ENCODE results near the gene ENOX1. TPM values are rescaled to one million over a fixed set of nuclear protein-coding genes. Genes with fewer than 3 reads are reported as not detected.

The ENOX1 gene
- total RNA-seq, 2 donors from 2014 or later = 0.33 TPM; not detected in 1

DNA sequence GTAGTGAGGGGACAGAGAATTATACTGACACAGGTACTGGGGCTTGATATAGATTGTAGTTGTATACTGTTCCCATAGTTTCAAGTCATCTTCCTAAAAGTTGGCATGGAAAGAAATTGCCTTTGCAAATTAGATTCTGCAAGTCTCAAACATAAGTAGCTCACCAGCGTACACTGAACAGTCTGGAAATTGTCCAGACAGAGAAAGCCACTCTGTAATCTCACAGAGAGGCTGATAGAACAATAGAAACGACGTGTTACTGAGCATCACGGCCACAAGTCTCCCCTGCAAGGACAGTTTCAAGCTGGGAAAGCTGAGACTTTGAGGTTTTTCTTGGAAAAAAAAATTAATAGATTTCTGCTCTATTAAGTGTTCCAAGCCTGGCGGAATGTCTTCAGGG lies 534.8 kb downstream of the ENOX1 start:
- Histone ChIP-seq H3K27ac (ENCODE audit: low read depth, low read length) (no peak overlapping the region), H3K36me3 (ENCODE audit: control insufficient read depth, insufficient read depth, low read length) (no peaks in the 10 kb centered on the region), H3K9ac (ENCODE audit: extremely low read depth, low read length, poor library complexity, severe bottlenecking) (no peak overlapping the region), H3K27me3 (ENCODE audit: control insufficient read depth, insufficient read depth, low read length, poor library complexity, severe bottlenecking) (peaks cover 12% of the 10 kb centered on the region), H3K9me3 (ENCODE audit: control insufficient read depth, low read length) (no peaks in the 10 kb centered on the region), H3K4me1 (ENCODE audit: control insufficient read depth, insufficient read depth, low read length) (no peaks in the 10 kb centered on the region), H3K4me3 (ENCODE audit: low read length) (no peak overlapping the region)
- Mint-ChIP-seq H3K27ac (no peak overlapping the region), H3K4me3 (no peak overlapping the region), H3K9me3 (no peaks in the 10 kb centered on the region), H3K4me1 (no peaks in the 10 kb centered on the region), H3K36me3 (ENCODE audit: low read depth) (no peaks in the 10 kb centered on the region), H3K27me3 (ENCODE audit: insufficient read depth) (peaks cover 4% of the 10 kb centered on the region)
- TF ChIP-seq, protein P1, sequence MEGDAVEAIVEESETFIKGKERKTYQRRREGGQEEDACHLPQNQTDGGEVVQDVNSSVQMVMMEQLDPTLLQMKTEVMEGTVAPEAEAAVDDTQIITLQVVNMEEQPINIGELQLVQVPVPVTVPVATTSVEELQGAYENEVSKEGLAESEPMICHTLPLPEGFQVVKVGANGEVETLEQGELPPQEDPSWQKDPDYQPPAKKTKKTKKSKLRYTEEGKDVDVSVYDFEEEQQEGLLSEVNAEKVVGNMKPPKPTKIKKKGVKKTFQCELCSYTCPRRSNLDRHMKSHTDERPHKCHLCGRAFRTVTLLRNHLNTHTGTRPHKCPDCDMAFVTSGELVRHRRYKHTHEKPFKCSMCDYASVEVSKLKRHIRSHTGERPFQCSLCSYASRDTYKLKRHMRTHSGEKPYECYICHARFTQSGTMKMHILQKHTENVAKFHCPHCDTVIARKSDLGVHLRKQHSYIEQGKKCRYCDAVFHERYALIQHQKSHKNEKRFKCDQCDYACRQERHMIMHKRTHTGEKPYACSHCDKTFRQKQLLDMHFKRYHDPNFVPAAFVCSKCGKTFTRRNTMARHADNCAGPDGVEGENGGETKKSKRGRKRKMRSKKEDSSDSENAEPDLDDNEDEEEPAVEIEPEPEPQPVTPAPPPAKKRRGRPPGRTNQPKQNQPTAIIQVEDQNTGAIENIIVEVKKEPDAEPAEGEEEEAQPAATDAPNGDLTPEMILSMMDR (conservative IDR thresholded peaks at IDR 0.05) = no peak
- no peak for DNase-seq
- WGBS, 2 experiments (ENCODE audit: insufficient coverage in 1 of 2, insufficient read length in 1 of 2) = 90 to 97% methylated on average over 4 to 5 of the region's 5 CpGs

DNA sequence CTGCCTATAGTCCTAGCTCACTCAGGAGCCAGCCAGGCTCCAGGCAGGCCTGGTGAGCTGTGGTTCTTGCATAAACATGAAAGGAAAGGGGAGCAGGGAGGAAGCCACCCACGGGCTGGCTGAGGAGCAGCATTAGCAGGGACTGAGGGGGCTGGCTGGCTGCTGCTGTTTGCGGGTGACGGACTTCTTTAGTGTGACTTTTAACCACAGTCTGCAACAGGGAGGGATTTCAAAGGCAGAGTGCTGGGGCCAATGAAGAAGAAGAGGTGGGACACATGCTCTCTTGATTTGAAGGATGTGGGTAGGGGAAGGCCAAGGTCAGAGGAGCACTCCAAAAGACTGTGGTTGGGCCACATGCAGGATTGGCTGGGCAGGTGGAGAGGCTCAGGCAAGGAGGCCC lies 540.4 kb downstream of the ENOX1 start:
- 59 to 62% methylated on average over 3 of the region's 3 CpGs for WGBS, 2 experiments (ENCODE audit: insufficient coverage in 1 of 2, insufficient read length in 1 of 2)

DNA sequence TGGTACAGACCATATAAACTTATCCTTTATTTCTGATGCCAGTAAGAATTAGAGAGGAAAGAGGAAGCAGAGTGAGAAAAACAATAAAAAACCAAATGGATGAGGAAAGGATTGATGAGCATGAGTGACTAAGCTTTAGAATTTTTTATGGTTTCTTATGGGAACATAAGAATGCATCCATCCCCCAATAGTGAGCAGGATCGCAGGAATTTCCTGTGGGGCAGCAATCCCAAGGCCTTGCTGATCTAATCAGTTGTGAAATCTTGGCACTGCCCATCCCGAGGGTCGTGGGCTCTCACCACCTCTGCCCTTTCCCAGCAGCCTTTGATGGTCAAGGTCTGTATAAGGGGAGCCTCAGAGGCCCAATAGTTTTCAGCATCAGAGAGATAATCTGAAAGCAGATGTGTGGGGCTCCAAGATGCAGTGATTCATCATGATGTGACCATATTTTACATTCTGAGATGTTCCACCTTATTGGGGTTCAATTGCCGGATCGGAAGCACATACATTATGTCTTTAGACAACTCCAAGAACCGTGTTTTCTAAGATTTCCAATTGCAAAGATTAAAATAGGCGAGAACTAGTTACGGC lies 541.3 kb downstream of the ENOX1 start:
- H3K27me3 ChIP-seq (ENCODE audit: control insufficient read depth, insufficient read depth, low read length, poor library complexity, severe bottlenecking) = no peaks in the 10 kb centered on the region
- no peaks in the 10 kb centered on the region for H3K9me3 ChIP-seq (ENCODE audit: control insufficient read depth, low read length)
- DNase-seq = no peak
- peaks cover 2% of the 10 kb centered on the region for H3K27me3 Mint-ChIP-seq (ENCODE audit: insufficient read depth)
- no peaks in the 10 kb centered on the region for H3K4me1 ChIP-seq (ENCODE audit: control insufficient read depth, insufficient read depth, low read length)
- no peak overlapping the region for H3K4me3 Mint-ChIP-seq
- H3K27ac ChIP-seq (ENCODE audit: low read depth, low read length) = no peak overlapping the region
- no peaks in the 10 kb centered on the region for H3K36me3 Mint-ChIP-seq (ENCODE audit: low read depth)
- H3K27ac Mint-ChIP-seq = no peak overlapping the region
- WGBS, 2 experiments (ENCODE audit: insufficient coverage in 1 of 2, insufficient read length in 1 of 2) = 92 to 98% methylated on average over 6 to 8 of the region's 8 CpGs
- H3K9ac ChIP-seq (ENCODE audit: extremely low read depth, low read length, poor library complexity, severe bottlenecking) = no peak overlapping the region
- H3K4me3 ChIP-seq (ENCODE audit: low read length) = no peak overlapping the region
- TF ChIP-seq, protein P1 (conservative IDR thresholded peaks at IDR 0.05) = no peak
- no peaks in the 10 kb centered on the region for H3K4me1 Mint-ChIP-seq
- H3K36me3 ChIP-seq (ENCODE audit: control insufficient read depth, insufficient read depth, low read length) = no peaks in the 10 kb centered on the region
- H3K9me3 Mint-ChIP-seq = no peaks in the 10 kb centered on the region

More for the DNA sequence above, 540.4 kb downstream of the ENOX1 start:
- H3K4me3 Mint-ChIP-seq = no peak overlapping the region
- H3K27me3 Mint-ChIP-seq (ENCODE audit: insufficient read depth) = peaks cover 2% of the 10 kb centered on the region
- TF ChIP-seq, protein P1 (conservative IDR thresholded peaks at IDR 0.05) = no peak
- Histone ChIP-seq H3K9me3 (ENCODE audit: control insufficient read depth, low read length) (no peaks in the 10 kb centered on the region), H3K4me1 (ENCODE audit: control insufficient read depth, insufficient read depth, low read length) (no peaks in the 10 kb centered on the region), H3K36me3 (ENCODE audit: control insufficient read depth, insufficient read depth, low read length) (no peaks in the 10 kb centered on the region), H3K27ac (ENCODE audit: low read depth, low read length) (no peak overlapping the region), H3K27me3 (ENCODE audit: control insufficient read depth, insufficient read depth, low read length, poor library complexity, severe bottlenecking) (no peaks in the 10 kb centered on the region), H3K4me3 (ENCODE audit: low read length) (no peak overlapping the region), H3K9ac (ENCODE audit: extremely low read depth, low read length, poor library complexity, severe bottlenecking) (no peak overlapping the region)
- H3K27ac Mint-ChIP-seq = no peak overlapping the region
- no peaks in the 10 kb centered on the region for H3K36me3 Mint-ChIP-seq (ENCODE audit: low read depth)
- no peak for DNase-seq
- no peaks in the 10 kb centered on the region for H3K9me3 Mint-ChIP-seq
- no peaks in the 10 kb centered on the region for H3K4me1 Mint-ChIP-seq

Measured in endodermal cell (in vitro differentiated cells).